ENCODE measurements around the gene TLCD5.

TLCD5 gene

DNA sequence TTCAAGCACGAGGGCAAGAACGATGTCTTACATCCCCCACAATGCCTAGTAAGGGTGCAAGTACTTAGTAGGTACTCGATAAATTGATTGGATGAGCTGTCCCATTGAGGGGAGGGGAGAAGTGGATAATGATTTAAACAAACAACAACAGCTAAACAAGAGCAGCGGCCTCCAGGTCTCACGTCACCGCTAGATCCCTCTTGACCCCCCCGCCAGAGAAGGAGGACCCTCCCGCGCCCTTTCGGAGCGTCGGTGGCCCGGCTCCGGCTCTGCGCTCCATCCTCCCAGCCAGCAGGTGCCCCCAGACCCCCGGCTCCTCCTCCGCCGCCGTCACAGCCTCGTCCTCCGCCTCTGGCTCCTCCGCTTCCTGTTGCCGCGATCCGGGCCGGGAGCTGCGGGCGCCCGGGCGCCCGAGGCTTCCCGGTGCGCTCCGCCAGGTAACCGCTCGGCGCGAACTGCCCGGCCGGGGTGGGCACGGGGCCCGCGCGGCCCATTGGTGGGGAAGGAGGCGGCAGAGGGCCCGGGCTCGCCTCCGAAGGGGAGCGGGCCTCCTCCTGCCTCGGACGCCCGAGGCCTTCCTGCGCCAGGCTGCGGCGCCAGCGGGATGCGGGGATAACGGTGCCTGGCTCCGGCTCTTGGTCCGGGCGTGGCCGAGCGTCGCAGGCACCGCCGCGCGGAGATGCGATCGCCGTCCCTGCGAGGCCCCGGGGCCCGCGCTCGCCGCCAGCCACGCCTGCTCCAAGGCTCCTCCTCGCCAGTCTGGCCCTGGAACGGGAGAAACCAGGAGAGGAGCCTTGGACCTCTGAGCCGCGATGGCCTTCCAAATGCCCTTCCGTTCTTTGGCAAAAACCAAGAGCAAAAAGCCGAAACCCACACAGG is at the start of gene TLCD5:
Gene TLCD5 (plus strand): TSS at position 368 of the 879 bp plus-strand sequence. CDS start 2,143 bp downstream, outside the sequence.
- DNase-seq, result no peak

DNA sequence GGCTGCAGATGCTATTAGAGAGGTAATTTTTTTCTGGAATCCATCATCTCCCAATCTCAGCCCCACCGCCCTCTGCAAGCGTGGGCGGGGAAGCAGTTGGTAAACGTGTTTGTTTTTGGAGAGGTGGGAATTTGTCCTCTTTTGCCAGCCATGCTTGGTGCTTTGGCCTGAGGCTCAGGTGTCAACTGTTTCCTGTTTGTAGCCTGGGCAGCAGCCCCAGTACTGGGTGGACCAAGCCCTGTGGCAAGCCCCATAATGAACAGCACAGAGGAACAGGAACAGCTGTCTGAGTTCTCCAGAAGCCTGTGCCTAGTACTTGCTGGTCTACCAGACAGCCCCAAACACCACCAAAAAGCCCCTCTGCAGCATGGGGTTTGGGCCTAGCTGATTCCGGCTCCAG is 45.6 kb upstream of the TLCD5 start:
- no peak for DNase-seq

DNA sequence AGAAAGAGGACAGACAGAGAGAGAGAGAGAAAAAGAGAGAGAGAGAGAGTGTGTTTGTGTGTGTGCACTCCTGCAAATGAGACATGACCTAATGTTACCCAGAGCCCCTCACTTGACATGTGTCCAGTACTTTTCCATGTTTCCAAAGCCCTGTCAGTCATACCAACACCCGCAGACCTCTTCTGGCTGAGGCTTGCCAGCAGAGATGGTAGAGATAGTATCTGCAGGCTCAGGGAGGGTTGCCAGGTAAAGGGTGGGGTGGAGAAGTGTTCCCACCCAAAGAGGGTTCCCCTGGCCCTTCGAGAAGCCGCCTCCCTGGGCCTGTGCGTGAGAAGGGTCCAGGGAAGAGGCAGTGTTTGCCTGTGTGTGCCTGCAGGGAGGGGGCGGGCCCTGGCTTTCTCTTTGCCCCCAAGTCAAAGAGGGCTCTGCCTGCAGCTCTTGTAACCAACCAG is 44.5 kb upstream of the TLCD5 start:
- no peak for DNase-seq

GRCh38 chr11:120281143-120281795 is 43.8 kb upstream of the TLCD5 start:
- no peak for DNase-seq

- DNase-seq, result no peak
Measured at GRCh38 chr11:120283124-120283523, 42.0 kb upstream of the TLCD5 start.

DNA sequence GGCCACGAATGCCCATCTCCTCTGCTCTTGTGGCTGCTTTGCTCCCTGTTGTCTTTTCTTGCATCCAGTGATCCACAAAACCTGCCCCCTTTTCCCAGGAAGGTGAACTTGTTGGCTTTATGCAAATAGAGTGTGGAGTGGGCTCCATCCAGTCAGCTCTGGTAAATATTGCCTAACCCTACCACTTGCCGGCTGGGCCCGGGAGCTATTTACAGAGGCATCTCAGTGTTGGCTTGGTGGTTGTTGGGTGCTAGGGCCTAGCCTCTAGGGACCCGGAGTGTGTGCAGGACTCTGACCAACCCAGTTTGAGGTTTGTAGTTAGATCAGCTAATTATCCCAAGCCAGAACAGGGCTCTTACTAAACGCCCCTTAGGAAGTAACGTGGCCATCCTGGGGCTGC is 40.8 kb upstream of the TLCD5 start:
- no peak for DNase-seq

- DNase-seq, result no peak
Measured at GRCh38 chr11:120285256-120285655, 39.8 kb upstream of the TLCD5 start.

- no peak for DNase-seq
Measured at GRCh38 chr11:120288021-120288420, 37.1 kb upstream of the TLCD5 start.

GRCh38 chr11:120289426-120289825 is 35.7 kb upstream of the TLCD5 start:
- no peak for DNase-seq

DNA sequence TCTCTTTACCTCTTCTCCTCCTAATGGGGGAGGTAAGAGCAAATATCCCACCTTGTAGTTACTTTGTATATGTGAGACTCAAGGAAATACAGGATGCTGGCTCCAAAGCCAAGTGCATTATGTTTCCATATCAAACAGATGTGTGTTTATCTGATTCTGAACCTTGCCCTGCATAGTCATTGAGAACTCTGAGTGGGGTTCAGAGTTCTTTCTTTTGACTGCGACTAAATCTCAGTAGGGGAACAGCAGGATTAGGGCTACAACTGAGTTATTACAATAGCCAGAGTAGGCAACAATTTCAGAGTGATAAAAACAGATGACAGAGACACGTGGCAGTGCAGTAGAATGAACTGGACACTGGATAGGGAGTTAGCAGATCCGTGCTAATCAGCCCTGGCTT is 34.1 kb upstream of the TLCD5 start:
- no peak for DNase-seq

DNA sequence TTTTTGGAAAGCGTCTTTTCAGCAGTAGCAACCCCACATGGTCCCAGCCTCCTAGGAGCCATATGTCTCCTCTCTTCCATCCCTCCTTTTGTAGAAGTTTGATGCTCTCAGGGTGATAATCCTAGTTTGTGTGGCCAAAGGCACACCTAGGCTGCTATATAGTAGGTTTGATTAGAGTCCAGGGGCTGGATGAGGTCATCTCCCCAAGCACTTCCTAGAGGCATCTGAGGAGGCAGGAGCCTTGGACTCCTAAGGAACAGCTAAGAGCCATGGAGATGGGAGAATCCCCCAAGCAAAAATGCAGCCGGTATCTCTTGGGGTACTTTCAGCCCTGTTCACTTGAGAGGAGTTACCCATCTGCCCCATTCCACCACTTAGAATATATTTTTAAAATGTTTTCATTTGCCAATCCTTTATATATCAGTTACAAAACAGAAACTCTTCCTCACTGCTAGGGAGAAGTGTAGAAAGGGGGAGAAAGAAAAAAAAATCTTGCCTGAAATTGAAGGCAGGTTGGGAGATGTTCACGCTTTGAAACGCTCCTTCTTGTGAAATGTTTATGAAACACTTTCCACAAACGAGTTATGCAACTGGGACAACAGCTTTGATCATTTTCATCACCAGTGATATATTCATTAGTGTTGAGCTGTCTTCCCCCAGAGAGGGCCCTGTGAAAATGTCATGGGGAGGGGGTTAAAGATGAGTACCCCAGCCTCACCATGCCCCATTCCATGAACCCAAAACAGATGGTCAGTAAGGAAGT is 31.9 kb upstream of the TLCD5 start:
- DNase-seq, result no peak

DNA sequence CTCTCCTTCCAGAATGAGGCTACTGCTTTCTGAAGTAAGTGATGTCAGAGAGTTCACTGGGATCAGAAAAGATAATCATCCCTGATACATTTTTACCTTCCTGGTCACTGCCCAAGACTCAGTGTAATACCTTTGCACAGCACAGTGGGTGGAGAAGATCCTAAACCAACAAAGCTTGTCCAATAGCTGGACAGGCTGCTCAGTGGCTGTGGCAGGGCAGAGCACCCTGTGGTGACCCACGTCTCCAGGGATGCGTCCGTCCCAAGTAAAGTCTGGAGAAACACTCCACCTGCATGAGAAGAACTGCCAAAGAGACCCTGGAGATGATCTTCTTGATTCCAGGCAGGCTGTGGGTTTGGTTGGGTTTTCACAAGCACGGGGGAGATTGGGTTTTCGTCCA is 31.0 kb upstream of the TLCD5 start:
- no peak for DNase-seq

GRCh38 chr11:120295099-120295498 is 30.0 kb upstream of the TLCD5 start:
- DNase-seq, result no peak

- no peak for DNase-seq
Measured at GRCh38 chr11:120296554-120296953, 28.5 kb upstream of the TLCD5 start.

DNA sequence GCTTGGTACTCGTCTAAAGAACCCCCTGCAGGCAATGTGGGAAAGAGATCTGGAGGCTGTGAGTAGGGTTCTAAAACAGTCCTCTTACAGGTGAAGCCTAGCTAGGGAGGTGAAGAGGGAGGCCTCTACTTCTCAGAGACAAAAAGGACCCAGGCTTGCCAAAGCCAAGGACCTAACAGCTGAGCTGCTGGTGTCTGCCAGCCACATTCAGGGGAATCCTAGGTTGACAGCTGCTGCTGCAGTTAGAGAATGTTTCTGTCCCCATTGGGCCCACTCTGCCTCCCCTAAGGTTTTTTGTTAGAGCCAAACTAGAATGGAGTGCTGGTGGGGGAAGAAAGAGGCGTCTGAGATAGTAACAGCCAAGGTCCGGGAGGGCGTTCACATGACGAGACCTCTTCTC is 26.6 kb upstream of the TLCD5 start:
- no peak for DNase-seq

- DNase-seq, result no peak
Measured at GRCh38 chr11:120302001-120302805, 22.9 kb upstream of the TLCD5 start.

DNA sequence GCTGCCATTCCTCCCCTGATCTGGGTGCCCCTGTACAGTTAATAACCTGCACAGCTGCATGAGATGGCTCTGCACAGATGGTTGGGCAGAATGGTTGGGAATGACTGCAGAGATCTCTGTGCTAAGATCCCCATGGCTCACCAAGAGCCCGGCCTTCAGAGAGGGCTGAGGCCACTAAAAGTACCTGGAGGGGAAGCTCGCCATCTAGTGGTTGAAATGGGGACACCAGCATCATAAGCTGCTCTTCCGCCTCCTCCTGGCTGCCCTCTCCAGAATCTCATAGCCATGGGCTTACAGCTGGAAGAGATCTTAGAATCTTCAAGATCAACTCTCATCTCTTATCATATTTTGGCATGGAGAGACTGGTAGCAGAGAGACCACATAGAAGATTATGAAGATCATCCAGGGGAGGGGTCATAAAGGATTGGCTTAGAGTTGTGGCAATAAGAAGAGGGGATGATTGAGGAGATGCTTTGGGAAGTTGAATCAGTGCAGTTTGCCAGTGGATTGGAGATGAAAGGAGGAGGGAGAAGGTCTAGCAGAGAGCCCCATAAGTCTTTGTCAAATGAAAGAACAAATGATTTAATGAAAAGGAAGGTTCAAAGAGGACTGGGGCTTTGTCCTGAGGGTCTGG is 22.0 kb upstream of the TLCD5 start:
- no peak for DNase-seq

- no peak for DNase-seq
Measured at GRCh38 chr11:120304526-120304925, 20.6 kb upstream of the TLCD5 start.

GRCh38 chr11:120305286-120305685 is 19.8 kb upstream of the TLCD5 start:
- no peak for DNase-seq

GRCh38 chr11:120306519-120307242 is 18.4 kb upstream of the TLCD5 start:
- no peak for DNase-seq

DNA sequence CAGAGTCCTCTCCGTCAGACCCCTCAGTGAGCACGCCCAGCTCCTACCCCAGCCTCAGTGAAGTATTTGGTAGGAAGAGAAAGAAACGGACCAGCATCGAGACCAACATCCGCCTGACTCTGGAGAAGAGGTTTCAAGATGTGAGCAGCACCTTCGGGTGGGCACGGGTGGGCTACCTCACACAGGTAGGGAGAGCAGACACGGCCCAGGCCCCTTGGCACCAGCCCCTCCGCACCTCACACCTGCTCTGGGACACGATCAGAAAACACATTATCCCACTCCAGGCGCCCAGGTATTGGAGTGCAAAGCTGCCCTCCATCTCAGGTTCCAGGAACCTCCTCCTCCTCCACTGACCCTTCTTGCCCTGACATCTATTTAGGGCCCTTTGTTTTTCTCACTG is 17.6 kb upstream of the TLCD5 start:
- DNase-seq, result no peak

Measured in NCI-H1694 treated with DMSO at 0.1 percent for 48 hours (cell line).